Neuronal stem cell (in vitro differentiated cells): ENCODE data around the gene DVL3.
A peak's percentile ranks its signal among the peaks of the same experiment; 100 is the strongest.

Experiments
- DNase-seq: peaks from one replicate; pipeline ENCODE4 v3.0.0-alpha.2; 2013; ENCODE audit warnings: low spot score
- H2AFZ ChIP-seq: one replicate; pipeline ENCODE4 v1.6.1; 2013; ENCODE audit warnings: mild to moderate bottlenecking, low read length, inconsistent platforms
- H2AK5ac ChIP-seq: 2 replicates; pipeline ENCODE4 v1.6.1; 2013; ENCODE audit warnings: low read depth, mild to moderate bottlenecking, inconsistent platforms, low read length, moderate library complexity, mixed read lengths
- H2BK120ac ChIP-seq: 2 replicates; pipeline ENCODE4 v1.6.1; 2013; ENCODE audit warnings: low read depth, mild to moderate bottlenecking, inconsistent platforms, low read length, moderate library complexity, mixed read lengths
- H2BK12ac ChIP-seq: one replicate; pipeline ENCODE4 v1.6.1; 2013; ENCODE audit warnings: low read length, inconsistent platforms
- H2BK15ac ChIP-seq: 2 replicates; pipeline ENCODE4 v1.6.1; 2013; ENCODE audit warnings: mild to moderate bottlenecking, low read length, inconsistent platforms, mixed read lengths
- H2BK5ac ChIP-seq: one replicate; pipeline ENCODE4 v1.6.1; 2013; ENCODE audit warnings: inconsistent platforms, mild to moderate bottlenecking, low read length, moderate library complexity
- H3K14ac ChIP-seq: one replicate; pipeline ENCODE4 v1.6.1; 2013; ENCODE audit warnings: low read length, inconsistent platforms
- H3K18ac ChIP-seq: 2 replicates; pipeline ENCODE4 v1.6.1; 2013; ENCODE audit warnings: low read length, inconsistent platforms
- H3K23ac ChIP-seq: 2 replicates; pipeline ENCODE4 v1.6.1; 2013; ENCODE audit warnings: low read depth, mild to moderate bottlenecking, mixed read lengths, low read length, inconsistent platforms; ENCODE audit not compliant: poor library complexity
- H3K27ac ChIP-seq: replicated peaks from 3 replicates; pipeline ENCODE4 v1.5.1; 2013; ENCODE audit warnings: low read length, inconsistent platforms
- H3K27me3 ChIP-seq, 3 experiments: 2 replicates each; pipeline ENCODE4 v1.6.1; 2013; ENCODE audit warnings: low read length in 3 of 3, mild to moderate bottlenecking in 2 of 3, inconsistent platforms in 1 of 3, low read depth in 1 of 3, mixed read lengths in 1 of 3, moderate library complexity in 1 of 3; ENCODE audit not compliant: control insufficient read depth in 3 of 3, insufficient read depth in 3 of 3
- H3K36me3 ChIP-seq, 2 donors: replicated peaks in 1 of 2; 2 replicates each; pipeline ENCODE4 v1.6.1; 2013; ENCODE audit warnings: low read length in 2 of 2; ENCODE audit not compliant: control insufficient read depth in 2 of 2, insufficient read depth in 2 of 2
- H3K4ac ChIP-seq: 2 replicates; pipeline ENCODE4 v1.6.1; 2013; ENCODE audit warnings: inconsistent platforms, mild to moderate bottlenecking, low read length, moderate library complexity
- H3K4me1 ChIP-seq, 2 donors: 1 replicate in 1 of 2; 2 replicates in 1 of 2; pipeline ENCODE4 v1.6.1; 2013; ENCODE audit warnings: low read length in 2 of 2, low read depth in 1 of 2; ENCODE audit not compliant: control insufficient read depth in 2 of 2, insufficient read depth in 1 of 2
- H3K4me2 ChIP-seq: one replicate; pipeline ENCODE4 v1.6.1; 2013; ENCODE audit warnings: mild to moderate bottlenecking, low read length, inconsistent platforms; ENCODE audit not compliant: insufficient read depth, poor library complexity, severe bottlenecking
- H3K4me3 ChIP-seq, 2 donors: 2 replicates each; pipeline ENCODE4 v1.5.1; 2013; ENCODE audit warnings: low read length in 2 of 2, mild to moderate bottlenecking in 2 of 2, inconsistent platforms in 1 of 2, moderate library complexity in 1 of 2
- H3K79me1 ChIP-seq: one replicate; pipeline ENCODE4 v1.6.1; 2013; ENCODE audit warnings: low read depth, mild to moderate bottlenecking, inconsistent platforms, low read length, moderate library complexity
- H3K9ac ChIP-seq: one replicate; pipeline ENCODE4 v1.6.1; 2013; ENCODE audit warnings: mild to moderate bottlenecking, low read depth, low read length, inconsistent platforms; ENCODE audit not compliant: poor library complexity
- H3K9me3 ChIP-seq, 2 donors: replicated peaks in 1 of 2; 2 replicates each; pipeline versions ENCODE3 to v1.6.1; 2013; ENCODE audit warnings: low read length in 2 of 2, mild to moderate bottlenecking in 2 of 2, inconsistent platforms in 1 of 2, low read depth in 1 of 2, mixed read lengths in 1 of 2, moderate library complexity in 1 of 2; ENCODE audit not compliant: control insufficient read depth in 2 of 2, insufficient read depth in 1 of 2
- H4K8ac ChIP-seq: one replicate; pipeline ENCODE4 v1.6.1; 2013; ENCODE audit warnings: low read depth, mild to moderate bottlenecking, inconsistent platforms, low read length, moderate library complexity
- H4K91ac ChIP-seq: one replicate; pipeline ENCODE4 v1.6.1; 2013; ENCODE audit warnings: low read length, low read depth, mild to moderate bottlenecking, inconsistent platforms; ENCODE audit not compliant: poor library complexity
- WGBS, 2 donors: extraction: QIAGEN DNeasy Blood & Tissue Kit; methylation state at CpG; one replicate each; pipeline ENCODE4 v1.1.7; 2013; ENCODE audit warnings: missing lambda C conversion rate in 2 of 2, mixed read lengths in 1 of 2; ENCODE audit not compliant: insufficient read length in 2 of 2, insufficient replicate concordance in 1 of 2; ENCODE audit errors: extremely low coverage in 2 of 2; 5-methylcytosine and 5-hydroxymethylcytosine counted together

Gene DVL3

GRCh38 chr3:184183679-184184078, 28.5 kb downstream of the DVL3 start:
- H3K36me3 ChIP-seq, result peaks cover 56 to 77% of the 10 kb centered on the region in 2 donors
- H3K27me3 ChIP-seq, result no peaks in the 10 kb centered on the region
- no peaks in the 10 kb centered on the region for H3K9me3 ChIP-seq
- WGBS, 2 donors, result no CpG with 5 or more reads among the region's 5 CpGs
- no peak overlapping the region for H2BK5ac ChIP-seq
- H2AFZ ChIP-seq, result no peak overlapping the region
- no peak overlapping the region for H2BK15ac ChIP-seq
- H3K4me1 ChIP-seq, result peaks cover 4 to 7% of the 10 kb centered on the region in 2 donors
- H3K4me2 ChIP-seq, result no peak overlapping the region
- H3K79me1 ChIP-seq, result peaks cover 11% of the 10 kb centered on the region
- no peak overlapping the region for H3K14ac ChIP-seq
- no peak overlapping the region for H3K18ac ChIP-seq
- H3K9ac ChIP-seq, result no peak overlapping the region
- H2AK5ac ChIP-seq, result no peak overlapping the region
- DNase-seq, result no peak
- H4K91ac ChIP-seq, result no peak overlapping the region
- H2BK120ac ChIP-seq, result no peak overlapping the region
- no peak overlapping the region for H3K4ac ChIP-seq
- no peak overlapping the region for H3K23ac ChIP-seq
- H2BK12ac ChIP-seq, result no peak overlapping the region
- no peak overlapping the region for H3K27ac ChIP-seq
- no peak overlapping the region for H4K8ac ChIP-seq
- H3K4me3 ChIP-seq, result no peak overlapping the region

GRCh38 chr3:184184546-184185230, 29.5 kb downstream of the DVL3 start:
- Histone ChIP-seq H4K91ac (no peak overlapping the region), H3K4ac (no peak overlapping the region), H3K27ac (no peak overlapping the region), H3K4me3 (peak overlapping the region in 1 of 2 donors; percentile 50), H3K4me2 (no peak overlapping the region), H3K9ac (no peak overlapping the region), H4K8ac (no peak overlapping the region), H3K23ac (no peak overlapping the region), H3K9me3 (no peaks in the 10 kb centered on the region), H3K79me1 (peaks cover 14% of the 10 kb centered on the region), H2AFZ (no peak overlapping the region), H2BK120ac (no peak overlapping the region), H3K27me3 (no peaks in the 10 kb centered on the region), H2BK12ac (no peak overlapping the region), H2AK5ac (no peak overlapping the region), H2BK15ac (no peak overlapping the region), H3K14ac (no peak overlapping the region), H2BK5ac (no peak overlapping the region), H3K36me3 (peaks cover 56 to 77% of the 10 kb centered on the region in 2 donors), H3K4me1 (peaks cover 4 to 7% of the 10 kb centered on the region in 2 donors), H3K18ac (no peak overlapping the region)
- DNase-seq, result no peak
- no CpG with 5 or more reads among the region's 18 CpGs for WGBS, 2 donors

GRCh38 chr3:184185461-184186183, 30.4 kb downstream of the DVL3 start:
- Histone ChIP-seq H2BK15ac (no peak overlapping the region), H3K27me3 (no peaks in the 10 kb centered on the region), H3K18ac (peak overlapping the region; percentile 56), H3K14ac (no peak overlapping the region), H3K27ac (peak overlapping the region; percentile 88), H3K4me1 (peaks cover 4 to 7% of the 10 kb centered on the region in 2 donors), H4K91ac (no peak overlapping the region), H3K36me3 (peaks cover 54 to 77% of the 10 kb centered on the region in 2 donors), H3K4me3 (peak overlapping the region; percentile 80 to 91), H3K4ac (no peak overlapping the region), H2AK5ac (no peak overlapping the region), H3K9ac (peak overlapping the region; percentile 24), H2BK120ac (no peak overlapping the region), H3K9me3 (no peaks in the 10 kb centered on the region), H3K79me1 (peaks cover 17% of the 10 kb centered on the region), H3K4me2 (peak overlapping the region; percentile 72), H2BK5ac (no peak overlapping the region), H2BK12ac (no peak overlapping the region), H4K8ac (no peak overlapping the region), H3K23ac (peak overlapping the region; percentile 57), H2AFZ (peak overlapping the region; percentile 84)
- DNase-seq, result peak; percentile 99
- no CpG with 5 or more reads among the region's 55 CpGs for WGBS, 2 donors

GRCh38 chr3:184186184-184186901, 31.2 kb downstream of the DVL3 start, which contains the start of gene ABCF3:
ABCF3 (plus strand) TSS chr3:184186199; CDS start chr3:184186208, 9 bp downstream.
- Histone ChIP-seq H2AFZ (peak within 1 kb of the TSS; percentile 84), H3K27me3 (no peaks in the 10 kb centered on the region), H3K36me3 (peaks cover 52 to 77% of the 10 kb centered on the region in 2 donors), H3K14ac (peak within 1 kb of the TSS; percentile 32), H2BK5ac (no peak within 1 kb of the TSS), H3K4me1 (peaks cover 4 to 7% of the 10 kb centered on the region in 2 donors), H2BK12ac (no peak within 1 kb of the TSS), H4K8ac (no peak within 1 kb of the TSS), H3K4ac (peak within 1 kb of the TSS; percentile 84), H3K4me3 (peak within 1 kb of the TSS; percentile 80 to 91), H3K18ac (peak within 1 kb of the TSS; percentile 90), H3K79me1 (peaks cover 17% of the 10 kb centered on the region), H3K23ac (peak within 1 kb of the TSS; percentile 57), H3K9me3 (no peaks in the 10 kb centered on the region), H2BK15ac (no peak within 1 kb of the TSS), H4K91ac (no peak within 1 kb of the TSS), H3K27ac (peak within 1 kb of the TSS; percentile 88), H2AK5ac (peak within 1 kb of the TSS; percentile 56), H3K9ac (peak within 1 kb of the TSS; percentile 98), H2BK120ac (peak within 1 kb of the TSS; percentile 48), H3K4me2 (peak within 1 kb of the TSS; percentile 93)
- WGBS, 2 donors, result no CpG with 5 or more reads among the region's 45 CpGs
- no peak for DNase-seq
